ENCODE results near the gene TCEA2. TPM values are rescaled to one million over a fixed set of nuclear protein-coding genes. Genes with fewer than 3 reads are reported as not detected.

TCEA2 gene
- total and polyA plus RNA-seq, 2 experiments from 2014 or later: 96.0 to 169 TPM

GRCh38 chr20:64107736-64108457 lies 44.9 kb downstream of the TCEA2 start:
- no peak overlapping the region for H3K27ac ChIP-seq
- H3K36me3 ChIP-seq: no peaks in the 10 kb centered on the region
- no peaks in the 10 kb centered on the region for H3K9me3 ChIP-seq (ENCODE audit: low read depth)
- no peak for DNase-seq (ENCODE audit: low read depth in 1 of 2, low spot score in 1 of 2)
- TF ChIP-seq CTCF (IDR thresholded peaks at IDR 0.05; ENCODE audit: low read depth, low read length): no peak
- peaks cover 3% of the 10 kb centered on the region for H3K4me1 ChIP-seq (ENCODE audit: low read depth)
- peaks cover 10% of the 10 kb centered on the region for H3K27me3 ChIP-seq
- no peak overlapping the region for H3K4me3 ChIP-seq

- Histone ChIP-seq H3K27me3 (no peaks in the 10 kb centered on the region), H3K9me3 (ENCODE audit: low read depth) (no peaks in the 10 kb centered on the region), H3K4me3 (no peak overlapping the region), H3K27ac (no peak overlapping the region), H3K4me1 (ENCODE audit: low read depth) (peaks cover 3% of the 10 kb centered on the region), H3K36me3 (no peaks in the 10 kb centered on the region)
- no peak for TF ChIP-seq CTCF (IDR thresholded peaks at IDR 0.05; ENCODE audit: low read depth, low read length)
- no peak for DNase-seq (ENCODE audit: low read depth in 1 of 2, low spot score in 1 of 2)
These were observed 46.0 kb downstream of the TCEA2 start for GRCh38 chr20:64108731-64109681.

- H3K4me1 ChIP-seq (ENCODE audit: low read depth): peaks cover 3% of the 10 kb centered on the region
- no peak for DNase-seq (ENCODE audit: low read depth in 1 of 2, low spot score in 1 of 2)
- no peak for TF ChIP-seq CTCF (IDR thresholded peaks at IDR 0.05; ENCODE audit: low read depth, low read length)
- no peak overlapping the region for H3K4me3 ChIP-seq
- no peaks in the 10 kb centered on the region for H3K36me3 ChIP-seq
- H3K9me3 ChIP-seq (ENCODE audit: low read depth): no peaks in the 10 kb centered on the region
- H3K27me3 ChIP-seq: no peaks in the 10 kb centered on the region
- H3K27ac ChIP-seq: no peak overlapping the region
These were observed 46.9 kb downstream of the TCEA2 start for GRCh38 chr20:64109831-64110391.

- Histone ChIP-seq H3K36me3 (no peaks in the 10 kb centered on the region), H3K4me3 (no peak overlapping the region), H3K27me3 (no peaks in the 10 kb centered on the region), H3K27ac (no peak overlapping the region), H3K4me1 (ENCODE audit: low read depth) (peaks cover 3% of the 10 kb centered on the region), H3K9me3 (ENCODE audit: low read depth) (no peaks in the 10 kb centered on the region)
- DNase-seq (ENCODE audit: low read depth in 1 of 2, low spot score in 1 of 2): no peak
- TF ChIP-seq CTCF (IDR thresholded peaks at IDR 0.05; ENCODE audit: low read depth, low read length): no peak
These were observed 47.5 kb downstream of the TCEA2 start for GRCh38 chr20:64110411-64111068.

All from cardiac muscle cell (in vitro differentiated cells and primary cell).